HepG2 (cell line): ENCODE results near the gene CDH22.

Experiments
- EP300 ChIP-seq, 3 experiments: sonication (generic) in 1 of 3; formaldehyde crosslinking in 1 of 3; IDR thresholded peaks; 2 replicates each; pipeline versions ENCODE4 v1.5.1 to v1.6.1; 2011 to 2020; ENCODE audit warnings: low read depth in 2 of 3, low read length in 2 of 3, borderline replicate concordance in 1 of 3, improper control_type of control experiment in 1 of 3, mild to moderate bottlenecking in 1 of 3, missing genetic modification reagents in 1 of 3, moderate library complexity in 1 of 3
- HNRNPL ChIP-seq: fragments of 200-400 bp; formaldehyde crosslinking; IDR thresholded peaks from 2 replicates; pipeline ENCODE4 v1.6.1; 2017; ENCODE audit warnings: mild to moderate bottlenecking, low read depth, low read length
- MYNN ChIP-seq: sonication (generic); formaldehyde crosslinking; IDR thresholded peaks from 2 replicates; pipeline ENCODE4 v1.4.0; 2020; ENCODE audit warnings: mild to moderate bottlenecking, low read depth, missing genetic modification reagents
- ZNF121 ChIP-seq: sonication (generic); formaldehyde crosslinking; IDR thresholded peaks from 2 replicates; pipeline ENCODE4 v1.5.0; 2020; ENCODE audit warnings: mild to moderate bottlenecking, missing genetic modification reagents
- ZNF44 ChIP-seq: sonication (generic); formaldehyde crosslinking; IDR thresholded peaks from 2 replicates; pipeline ENCODE4 v1.5.1; 2020; ENCODE audit warnings: mild to moderate bottlenecking, missing genetic modification reagents
- ZNF451 ChIP-seq: sonication (generic); formaldehyde crosslinking; IDR thresholded peaks from 2 replicates; pipeline ENCODE4 v1.5.0; 2020; ENCODE audit warnings: mild to moderate bottlenecking, missing genetic modification reagents
- TF ChIP-seq, protein P1 (sequence below): IDR thresholded peaks from 2 replicates; pipeline ENCODE4 v1.6.1; 2016; ENCODE audit warnings: missing genetic modification reagents, missing compliant biosample characterization
- TF ChIP-seq, protein P2 (sequence below): sonication (generic); formaldehyde crosslinking; IDR thresholded peaks from 2 replicates; pipeline ENCODE4 v1.5.0; 2020; ENCODE audit warnings: mild to moderate bottlenecking, missing genetic modification reagents, moderate library complexity
- TF ChIP-seq, protein P3 (sequence below): sonication (generic); formaldehyde crosslinking; IDR thresholded peaks from 2 replicates; pipeline ENCODE4 v1.4.0; 2020; ENCODE audit warnings: missing genetic modification reagents
- TF ChIP-seq, protein P4 (sequence below): sonication (generic); formaldehyde crosslinking; IDR thresholded peaks from 2 replicates; pipeline ENCODE4 v1.4.0; 2020; ENCODE audit warnings: missing genetic modification reagents
- TF ChIP-seq, protein P5 (sequence below): sonication (generic); formaldehyde crosslinking; IDR thresholded peaks from 2 replicates; pipeline ENCODE4 v1.8.0; 2022; ENCODE audit warnings: low read depth, missing genetic modification reagents

DNA sequence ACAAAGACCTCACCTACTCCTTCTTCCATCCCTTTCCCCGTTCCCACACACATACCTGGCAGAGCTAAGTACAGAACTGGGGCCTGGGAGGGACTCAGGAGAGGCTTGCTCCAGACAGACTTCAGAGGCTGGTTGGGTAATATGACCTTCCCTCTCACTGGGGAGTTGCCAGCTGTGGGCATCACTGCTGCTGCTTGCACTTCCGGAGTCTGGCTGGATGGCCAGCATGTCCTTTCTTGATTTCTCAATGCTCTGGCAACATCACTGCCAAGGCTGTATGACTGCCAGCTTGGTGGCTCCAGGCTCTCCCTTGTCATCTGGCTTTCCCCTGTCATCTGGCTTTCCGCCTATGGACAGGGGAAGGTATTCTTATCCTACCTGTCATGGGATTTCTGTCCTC is 47.8 kb downstream of the CDH22 start:
- TF ChIP-seq, protein P1, sequence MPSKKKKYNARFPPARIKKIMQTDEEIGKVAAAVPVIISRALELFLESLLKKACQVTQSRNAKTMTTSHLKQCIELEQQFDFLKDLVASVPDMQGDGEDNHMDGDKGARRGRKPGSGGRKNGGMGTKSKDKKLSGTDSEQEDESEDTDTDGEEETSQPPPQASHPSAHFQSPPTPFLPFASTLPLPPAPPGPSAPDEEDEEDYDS (CRISPR knock-in tag), result no peak
- TF ChIP-seq, protein P2, sequence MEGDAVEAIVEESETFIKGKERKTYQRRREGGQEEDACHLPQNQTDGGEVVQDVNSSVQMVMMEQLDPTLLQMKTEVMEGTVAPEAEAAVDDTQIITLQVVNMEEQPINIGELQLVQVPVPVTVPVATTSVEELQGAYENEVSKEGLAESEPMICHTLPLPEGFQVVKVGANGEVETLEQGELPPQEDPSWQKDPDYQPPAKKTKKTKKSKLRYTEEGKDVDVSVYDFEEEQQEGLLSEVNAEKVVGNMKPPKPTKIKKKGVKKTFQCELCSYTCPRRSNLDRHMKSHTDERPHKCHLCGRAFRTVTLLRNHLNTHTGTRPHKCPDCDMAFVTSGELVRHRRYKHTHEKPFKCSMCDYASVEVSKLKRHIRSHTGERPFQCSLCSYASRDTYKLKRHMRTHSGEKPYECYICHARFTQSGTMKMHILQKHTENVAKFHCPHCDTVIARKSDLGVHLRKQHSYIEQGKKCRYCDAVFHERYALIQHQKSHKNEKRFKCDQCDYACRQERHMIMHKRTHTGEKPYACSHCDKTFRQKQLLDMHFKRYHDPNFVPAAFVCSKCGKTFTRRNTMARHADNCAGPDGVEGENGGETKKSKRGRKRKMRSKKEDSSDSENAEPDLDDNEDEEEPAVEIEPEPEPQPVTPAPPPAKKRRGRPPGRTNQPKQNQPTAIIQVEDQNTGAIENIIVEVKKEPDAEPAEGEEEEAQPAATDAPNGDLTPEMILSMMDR (CRISPR knock-in tag), result no peak
- TF ChIP-seq, protein P3, sequence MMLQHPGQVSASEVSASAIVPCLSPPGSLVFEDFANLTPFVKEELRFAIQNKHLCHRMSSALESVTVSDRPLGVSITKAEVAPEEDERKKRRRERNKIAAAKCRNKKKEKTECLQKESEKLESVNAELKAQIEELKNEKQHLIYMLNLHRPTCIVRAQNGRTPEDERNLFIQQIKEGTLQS, result no peak
- TF ChIP-seq, protein P4, sequence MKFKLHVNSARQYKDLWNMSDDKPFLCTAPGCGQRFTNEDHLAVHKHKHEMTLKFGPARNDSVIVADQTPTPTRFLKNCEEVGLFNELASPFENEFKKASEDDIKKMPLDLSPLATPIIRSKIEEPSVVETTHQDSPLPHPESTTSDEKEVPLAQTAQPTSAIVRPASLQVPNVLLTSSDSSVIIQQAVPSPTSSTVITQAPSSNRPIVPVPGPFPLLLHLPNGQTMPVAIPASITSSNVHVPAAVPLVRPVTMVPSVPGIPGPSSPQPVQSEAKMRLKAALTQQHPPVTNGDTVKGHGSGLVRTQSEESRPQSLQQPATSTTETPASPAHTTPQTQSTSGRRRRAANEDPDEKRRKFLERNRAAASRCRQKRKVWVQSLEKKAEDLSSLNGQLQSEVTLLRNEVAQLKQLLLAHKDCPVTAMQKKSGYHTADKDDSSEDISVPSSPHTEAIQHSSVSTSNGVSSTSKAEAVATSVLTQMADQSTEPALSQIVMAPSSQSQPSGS (CRISPR knock-in tag), result no peak
- TF ChIP-seq ZNF451 (CRISPR knock-in tag) (no peak), EP300 (IDR thresholded peaks at IDR 0.05; ENCODE audit: low read depth in 2 of 2, low read length in 2 of 2) (no peak), EP300 (CRISPR knock-in tag; IDR thresholded peaks at IDR 0.05; ENCODE audit: borderline replicate concordance) (no peak), ZNF44 (no peak), MYNN (no peak), ZNF121 (no peak), HNRNPL (no peak)
- TF ChIP-seq, protein P5, sequence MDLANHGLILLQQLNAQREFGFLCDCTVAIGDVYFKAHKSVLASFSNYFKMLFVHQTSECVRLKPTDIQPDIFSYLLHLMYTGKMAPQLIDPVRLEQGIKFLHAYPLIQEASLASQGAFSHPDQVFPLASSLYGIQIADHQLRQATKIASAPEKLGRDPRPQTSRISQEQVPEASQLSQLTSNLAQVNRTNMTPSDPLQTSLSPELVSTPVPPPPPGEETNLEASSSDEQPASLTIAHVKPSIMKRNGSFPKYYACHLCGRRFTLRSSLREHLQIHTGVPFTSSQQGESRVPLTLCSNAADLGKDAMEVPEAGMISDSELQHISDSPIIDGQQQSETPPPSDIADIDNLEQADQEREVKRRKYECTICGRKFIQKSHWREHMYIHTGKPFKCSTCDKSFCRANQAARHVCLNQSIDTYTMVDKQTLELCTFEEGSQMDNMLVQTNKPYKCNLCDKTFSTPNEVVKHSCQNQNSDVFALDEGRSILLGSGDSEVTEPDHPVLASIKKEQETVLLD (CRISPR knock-in tag), result no peak
